ENCODE measurements around the gene ACSS3. TPM values are rescaled to one million over a fixed set of nuclear protein-coding genes. Genes with fewer than 3 reads are reported as not detected.
"Not testable (repeated sequence)": the region's sequence is repeated elsewhere in the genome, so short reads cannot be mapped to it uniquely, and the experiment has no call there.

The ACSS3 gene
- total RNA-seq, 4 donors from 2014 or later = 4.9 to 10.0 (median 8.3) TPM

DNA sequence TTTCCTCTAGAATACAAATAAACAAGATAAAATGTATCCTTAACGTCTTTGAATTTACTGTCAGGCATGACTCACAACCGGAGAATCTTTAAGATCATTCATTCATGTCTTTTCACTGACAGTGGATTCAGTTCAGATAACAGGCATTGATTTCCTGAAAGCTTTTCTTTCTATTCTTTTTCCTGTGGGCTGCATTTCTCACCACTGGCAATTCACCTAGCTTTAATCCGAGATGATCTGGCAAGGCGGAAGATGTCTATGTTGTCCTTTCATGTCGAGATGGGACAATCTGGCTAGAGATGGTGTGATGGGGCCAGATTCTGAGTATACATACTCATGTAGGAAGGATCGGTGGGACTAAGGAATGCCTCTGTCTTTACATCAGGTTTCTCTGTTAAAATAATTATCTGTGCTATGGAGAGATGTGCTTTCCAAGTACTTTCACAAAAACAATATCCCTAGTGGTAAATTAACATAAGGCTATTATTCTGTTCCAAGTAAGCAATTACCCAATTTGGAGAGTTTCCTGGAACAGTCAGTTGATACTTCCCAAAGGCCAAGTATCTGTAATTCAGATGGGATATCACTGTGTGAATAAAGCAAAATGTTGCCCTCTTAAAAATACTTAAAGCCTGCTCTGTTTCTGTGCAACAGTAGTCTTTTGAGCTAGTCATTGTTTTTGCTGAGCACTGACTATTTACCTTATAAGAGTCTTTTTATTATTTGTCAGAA, 17.8 kb downstream of the ACSS3 start:
- Histone ChIP-seq H3K4me1 (no peaks in the 10 kb centered on the region), H3K27me3 (no peaks in the 10 kb centered on the region), H3K36me3 (no peaks in the 10 kb centered on the region), H3K9me3 (no peaks in the 10 kb centered on the region), H3K4me3 (no peak overlapping the region), H3K27ac (no peak overlapping the region)
- DNase-seq = no peak
- TF ChIP-seq POLR2A (IDR thresholded peaks at IDR 0.05) = no peak
- no peak for TF ChIP-seq CTCF (IDR thresholded peaks at IDR 0.05)

- TF ChIP-seq CTCF (IDR thresholded peaks at IDR 0.05) (no peak), POLR2A (IDR thresholded peaks at IDR 0.05) (no peak)
- no peaks in the 10 kb centered on the region for H3K27me3 ChIP-seq
- H3K9me3 ChIP-seq = no peaks in the 10 kb centered on the region
- no peaks in the 10 kb centered on the region for H3K4me1 ChIP-seq
- H3K4me3 ChIP-seq = no peak overlapping the region
- DNase-seq = no peak
- no peaks in the 10 kb centered on the region for H3K36me3 ChIP-seq
- no peak overlapping the region for H3K27ac ChIP-seq
Measured at GRCh38 chr12:81105687-81106086, 27.8 kb downstream of the ACSS3 start.

DNA sequence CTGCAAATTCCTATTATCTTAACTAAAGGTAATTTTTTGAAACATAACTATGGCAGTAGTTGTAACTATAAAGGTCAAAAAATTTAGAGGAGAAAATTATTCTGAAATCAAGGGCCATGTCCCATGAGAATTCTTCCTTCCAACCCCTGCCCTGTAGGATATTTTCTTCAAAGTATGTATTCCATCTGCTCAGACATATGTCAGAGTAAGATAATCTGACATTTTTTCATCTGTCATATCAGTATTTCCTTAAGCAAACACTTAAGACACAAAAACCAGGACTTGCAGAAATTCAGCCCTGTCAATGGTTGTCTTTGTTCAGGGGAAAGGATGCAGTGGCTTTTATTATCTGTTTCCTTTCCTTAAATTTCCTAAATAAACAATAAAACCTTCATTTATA, 36.3 kb downstream of the ACSS3 start:
- TF ChIP-seq POLR2A (IDR thresholded peaks at IDR 0.05) = no peak
- TF ChIP-seq CTCF (IDR thresholded peaks at IDR 0.05) = no peak
- no peaks in the 10 kb centered on the region for H3K36me3 ChIP-seq
- no peaks in the 10 kb centered on the region for H3K9me3 ChIP-seq
- no peak overlapping the region for H3K27ac ChIP-seq
- H3K4me1 ChIP-seq = no peaks in the 10 kb centered on the region
- H3K4me3 ChIP-seq = no peak overlapping the region
- no peaks in the 10 kb centered on the region for H3K27me3 ChIP-seq
- DNase-seq = no peak

- H3K4me1 ChIP-seq, H3K4me3 ChIP-seq, H3K36me3 ChIP-seq, H3K27me3 ChIP-seq, H3K27ac ChIP-seq, H3K9me3 ChIP-seq, DNase-seq: not testable (repeated sequence)
Measured at GRCh38 chr12:81119069-81119468, 41.2 kb downstream of the ACSS3 start.

DNA sequence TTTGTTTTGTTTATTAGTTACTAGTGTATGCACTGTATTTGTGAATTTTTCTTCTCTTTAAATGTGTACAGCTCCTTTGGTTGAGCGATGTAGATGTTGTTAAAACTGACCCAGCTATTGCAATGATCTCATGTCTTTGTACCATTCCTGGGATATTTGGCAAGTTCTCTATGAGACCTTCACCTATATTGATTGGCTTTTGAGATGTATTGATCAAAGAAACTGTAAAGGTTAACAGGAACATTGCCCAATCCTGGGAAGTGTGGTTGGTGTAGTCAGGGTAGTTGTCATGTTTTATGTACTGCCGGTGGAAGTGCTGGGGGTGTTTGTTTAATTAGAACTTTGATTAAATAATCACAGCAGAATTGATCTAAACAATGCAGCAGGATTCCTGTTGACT, 43.1 kb downstream of the ACSS3 start:
- no peaks in the 10 kb centered on the region for H3K9me3 ChIP-seq
- no peak for DNase-seq
- H3K4me1 ChIP-seq = no peaks in the 10 kb centered on the region
- no peak overlapping the region for H3K27ac ChIP-seq
- H3K36me3 ChIP-seq = no peaks in the 10 kb centered on the region
- no peak overlapping the region for H3K4me3 ChIP-seq
- H3K27me3 ChIP-seq = no peaks in the 10 kb centered on the region
- TF ChIP-seq CTCF (IDR thresholded peaks at IDR 0.05) = no peak

DNA sequence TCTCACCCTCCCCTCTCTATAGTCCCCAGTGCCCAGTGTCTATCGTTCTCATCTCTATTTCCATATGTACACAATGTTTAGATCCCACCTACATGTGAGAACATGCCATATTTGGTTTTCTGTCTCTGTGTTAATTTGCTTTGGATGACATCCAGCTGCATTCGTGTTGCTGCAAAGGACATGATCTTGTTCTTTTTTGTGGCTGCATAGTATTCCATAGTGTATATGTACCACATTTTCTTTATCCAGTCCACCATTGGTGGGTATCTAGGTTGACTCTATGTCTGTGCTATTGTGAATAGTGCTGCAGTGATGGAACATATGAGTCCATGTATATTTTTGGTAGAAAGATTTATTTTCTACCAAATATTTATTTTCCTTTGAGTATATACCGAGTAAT, 45.7 kb downstream of the ACSS3 start:
- no peak for TF ChIP-seq CTCF (IDR thresholded peaks at IDR 0.05)
- DNase-seq = no peak
- H3K36me3 ChIP-seq = no peaks in the 10 kb centered on the region
- no peak overlapping the region for H3K27ac ChIP-seq
- no peaks in the 10 kb centered on the region for H3K4me1 ChIP-seq
- H3K27me3 ChIP-seq = no peaks in the 10 kb centered on the region
- no peak overlapping the region for H3K4me3 ChIP-seq
- H3K9me3 ChIP-seq = no peaks in the 10 kb centered on the region
